ENCODE results near the gene MYZAP.
A peak's percentile ranks its signal among the peaks of the same experiment; 100 is the strongest.

Gene MYZAP

GRCh38 chr15:57631386-57632110 is 39.8 kb downstream of the MYZAP start:
- H3K9me3 ChIP-seq (ENCODE audit: control insufficient read depth, low read length), result no peaks in the 10 kb centered on the region
- H3K4me3 ChIP-seq (ENCODE audit: low read length), result no peak overlapping the region
- H3K4me1 ChIP-seq (ENCODE audit: control insufficient read depth, insufficient read depth, low read length), result no peaks in the 10 kb centered on the region
- DNase-seq (ENCODE audit: low read depth), result no peak
- H3K9ac ChIP-seq (ENCODE audit: low read length), result no peak overlapping the region
- no peaks in the 10 kb centered on the region for H3K27me3 ChIP-seq (replicated peaks; ENCODE audit: control insufficient read depth, insufficient read depth, low read length)
- peaks cover 38% of the 10 kb centered on the region for H3K36me3 ChIP-seq (ENCODE audit: control insufficient read depth, insufficient read depth, low read length, severe bottlenecking)

DNA sequence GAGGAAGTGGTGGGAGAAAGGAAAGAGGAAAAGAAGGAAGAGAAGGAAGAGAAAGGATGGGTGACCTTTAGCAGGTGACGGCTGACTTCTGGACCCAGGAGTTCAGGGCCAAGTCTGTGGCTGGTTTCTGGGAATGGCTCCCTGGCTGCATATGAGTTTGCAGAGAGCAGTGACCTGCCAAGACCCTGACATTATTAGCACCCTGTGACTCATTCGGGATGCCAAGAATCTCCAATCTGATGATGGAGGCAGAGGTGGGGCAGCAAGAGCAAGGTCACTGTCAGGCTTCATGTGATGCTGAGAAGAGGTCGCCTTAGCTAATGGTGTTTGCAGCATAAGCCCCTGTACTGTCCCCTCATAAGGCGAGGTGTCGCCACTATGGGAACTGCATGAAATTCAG is 42.6 kb downstream of the MYZAP start:
- Histone ChIP-seq H3K9ac (ENCODE audit: low read length) (no peak overlapping the region), H3K27me3 (replicated peaks; ENCODE audit: control insufficient read depth, insufficient read depth, low read length) (no peaks in the 10 kb centered on the region), H3K4me3 (ENCODE audit: low read length) (no peak overlapping the region), H3K4me1 (ENCODE audit: control insufficient read depth, insufficient read depth, low read length) (no peaks in the 10 kb centered on the region), H3K9me3 (ENCODE audit: control insufficient read depth, low read length) (no peaks in the 10 kb centered on the region), H3K36me3 (ENCODE audit: control insufficient read depth, insufficient read depth, low read length, severe bottlenecking) (peaks cover 52% of the 10 kb centered on the region)
- no peak for DNase-seq (ENCODE audit: low read depth)

DNA sequence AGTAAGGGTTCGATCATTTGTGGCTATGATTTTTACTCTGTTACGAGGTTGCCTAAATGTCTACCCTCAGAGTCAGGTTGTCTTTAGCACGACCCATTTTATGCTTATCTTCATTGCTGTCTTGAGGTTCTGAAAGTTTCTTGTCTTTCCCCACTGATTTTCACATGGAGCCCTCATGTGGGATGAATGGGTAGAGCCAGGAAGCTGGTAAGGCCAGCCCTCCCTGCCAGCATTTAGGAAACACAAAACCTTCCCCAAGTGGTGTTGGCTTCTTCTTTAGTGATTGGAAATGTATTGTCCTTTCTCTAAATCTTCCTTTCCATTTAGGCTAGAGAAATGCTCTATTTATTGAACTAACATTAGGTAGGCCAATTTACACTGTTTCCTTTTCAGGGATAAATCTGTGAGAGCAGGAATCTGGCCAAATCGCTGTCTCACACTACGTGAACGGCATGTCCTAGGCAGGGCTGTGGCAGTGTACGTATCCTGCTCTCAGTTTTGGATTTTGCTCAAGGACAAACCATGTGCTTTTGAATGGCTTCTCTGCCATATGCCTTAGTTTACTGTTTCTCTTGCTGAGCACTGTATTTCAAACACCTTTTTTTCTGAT is 43.7 kb downstream of the MYZAP start:
- H3K4me1 ChIP-seq (ENCODE audit: control insufficient read depth, insufficient read depth, low read length), result no peaks in the 10 kb centered on the region
- DNase-seq (ENCODE audit: low read depth), result no peak
- no peaks in the 10 kb centered on the region for H3K27me3 ChIP-seq (replicated peaks; ENCODE audit: control insufficient read depth, insufficient read depth, low read length)

DNA sequence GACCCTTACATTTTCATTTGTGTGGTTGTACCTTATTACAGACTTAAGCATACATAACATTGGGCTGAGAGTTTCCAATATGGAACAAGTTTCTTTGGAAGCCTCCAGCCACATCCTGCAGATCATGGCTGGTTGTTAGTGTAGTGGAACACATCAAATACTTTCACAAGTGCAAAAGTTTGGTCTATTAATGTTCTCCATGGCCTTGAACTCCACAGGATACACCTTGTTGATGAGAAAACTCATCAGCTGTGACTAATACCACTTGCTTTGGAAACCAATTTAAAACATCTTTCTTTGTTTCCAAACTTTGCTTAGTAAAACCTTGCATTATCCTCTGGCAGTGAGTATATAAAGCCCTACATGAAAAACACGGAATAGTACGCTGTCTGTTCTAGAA is 46.1 kb downstream of the MYZAP start:
- Histone ChIP-seq H3K27me3 (replicated peaks; ENCODE audit: control insufficient read depth, insufficient read depth, low read length) (no peaks in the 10 kb centered on the region), H3K9ac (ENCODE audit: low read length) (no peak overlapping the region), H3K4me3 (ENCODE audit: low read length) (no peak overlapping the region), H3K36me3 (ENCODE audit: control insufficient read depth, insufficient read depth, low read length, severe bottlenecking) (peaks cover 51% of the 10 kb centered on the region), H3K9me3 (ENCODE audit: control insufficient read depth, low read length) (no peaks in the 10 kb centered on the region), H3K4me1 (ENCODE audit: control insufficient read depth, insufficient read depth, low read length) (no peaks in the 10 kb centered on the region)
- DNase-seq (ENCODE audit: low read depth), result no peak

More for the DNA sequence above, 43.7 kb downstream of the MYZAP start:
- H3K9ac ChIP-seq (ENCODE audit: low read length), result no peak overlapping the region
- H3K36me3 ChIP-seq (ENCODE audit: control insufficient read depth, insufficient read depth, low read length, severe bottlenecking), result peaks cover 55% of the 10 kb centered on the region
- H3K9me3 ChIP-seq (ENCODE audit: control insufficient read depth, low read length), result no peaks in the 10 kb centered on the region
- no peak overlapping the region for H3K4me3 ChIP-seq (ENCODE audit: low read length)

- Histone ChIP-seq H3K4me1 (ENCODE audit: control insufficient read depth, insufficient read depth, low read length) (no peaks in the 10 kb centered on the region), H3K36me3 (ENCODE audit: control insufficient read depth, insufficient read depth, low read length, severe bottlenecking) (peaks cover 40% of the 10 kb centered on the region), H3K9me3 (ENCODE audit: control insufficient read depth, low read length) (no peaks in the 10 kb centered on the region), H3K4me3 (ENCODE audit: low read length) (no peak overlapping the region), H3K9ac (ENCODE audit: low read length) (no peak overlapping the region), H3K27me3 (replicated peaks; ENCODE audit: control insufficient read depth, insufficient read depth, low read length) (no peaks in the 10 kb centered on the region)
- DNase-seq (ENCODE audit: low read depth), result no peak
Observed at GRCh38 chr15:57639306-57639705, 47.6 kb downstream of the MYZAP start.

DNA sequence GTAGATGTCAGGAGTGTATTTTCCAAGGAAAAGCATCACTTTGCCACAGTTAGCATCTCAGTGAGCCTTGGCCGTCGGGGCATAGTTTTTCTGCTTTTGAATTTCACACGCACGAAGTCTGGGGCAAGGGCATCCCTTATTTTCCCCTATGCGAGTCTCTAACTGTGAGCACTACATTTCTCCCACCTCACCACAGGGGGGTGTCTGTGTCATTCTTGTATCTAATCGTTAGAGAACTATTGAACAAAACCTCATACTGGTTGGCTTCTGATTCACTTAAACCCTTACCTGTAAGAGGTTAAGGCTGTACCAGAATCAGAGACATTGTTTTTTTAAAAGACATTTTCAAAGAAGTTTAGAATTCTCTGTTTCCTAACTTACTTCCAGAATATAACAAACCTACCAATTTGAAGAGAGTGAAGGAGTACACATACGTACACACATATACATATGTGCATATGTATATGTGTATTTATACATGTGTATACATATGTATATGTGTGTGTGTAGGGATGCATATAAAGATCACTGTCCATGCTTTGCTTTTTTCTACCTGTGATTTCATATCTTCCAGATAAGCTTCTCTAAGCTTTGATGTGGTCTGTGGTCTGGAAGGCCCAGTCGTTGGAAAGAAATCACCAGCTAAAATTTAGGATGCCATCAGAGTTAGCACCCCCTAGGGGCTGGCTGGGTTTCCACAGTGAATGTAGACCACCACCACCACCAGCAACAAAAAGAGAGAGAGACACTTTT is 49.4 kb downstream of the MYZAP start:
- H3K9me3 ChIP-seq (ENCODE audit: control insufficient read depth, low read length), result no peaks in the 10 kb centered on the region
- H3K36me3 ChIP-seq (ENCODE audit: control insufficient read depth, insufficient read depth, low read length, severe bottlenecking), result peaks cover 37% of the 10 kb centered on the region
- peak; percentile 68 for DNase-seq (ENCODE audit: low read depth)
- no peaks in the 10 kb centered on the region for H3K27me3 ChIP-seq (replicated peaks; ENCODE audit: control insufficient read depth, insufficient read depth, low read length)
- H3K4me1 ChIP-seq (ENCODE audit: control insufficient read depth, insufficient read depth, low read length), result no peaks in the 10 kb centered on the region
- H3K4me3 ChIP-seq (ENCODE audit: low read length), result no peak overlapping the region
- no peak overlapping the region for H3K9ac ChIP-seq (ENCODE audit: low read length)

DNA sequence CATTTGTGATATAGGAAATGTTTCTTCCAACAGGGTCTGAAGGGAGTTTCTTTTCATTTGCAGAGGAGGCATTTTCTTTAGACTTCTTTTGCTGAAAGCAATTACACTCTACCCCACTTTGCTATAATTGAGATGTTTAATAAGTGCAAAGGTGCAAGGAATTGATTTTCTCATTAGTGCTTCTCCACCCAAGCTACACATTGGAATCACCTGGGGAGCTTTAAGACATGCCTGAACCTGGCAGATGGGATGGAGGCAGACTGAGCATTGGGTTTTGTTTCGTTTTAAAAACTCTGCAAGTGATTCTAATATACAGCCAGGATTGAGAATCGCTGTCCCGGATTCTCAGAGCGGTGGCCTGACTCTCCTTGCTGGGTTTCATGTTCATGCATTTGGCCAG is 52.1 kb downstream of the MYZAP start:
- Histone ChIP-seq H3K36me3 (ENCODE audit: control insufficient read depth, insufficient read depth, low read length, severe bottlenecking) (peaks cover 27% of the 10 kb centered on the region), H3K4me1 (ENCODE audit: control insufficient read depth, insufficient read depth, low read length) (peaks cover 6% of the 10 kb centered on the region), H3K4me3 (ENCODE audit: low read length) (no peak overlapping the region), H3K9ac (ENCODE audit: low read length) (no peak overlapping the region), H3K9me3 (ENCODE audit: control insufficient read depth, low read length) (no peaks in the 10 kb centered on the region), H3K27me3 (replicated peaks; ENCODE audit: control insufficient read depth, insufficient read depth, low read length) (no peaks in the 10 kb centered on the region)
- no peak for DNase-seq (ENCODE audit: low read depth)

DNA sequence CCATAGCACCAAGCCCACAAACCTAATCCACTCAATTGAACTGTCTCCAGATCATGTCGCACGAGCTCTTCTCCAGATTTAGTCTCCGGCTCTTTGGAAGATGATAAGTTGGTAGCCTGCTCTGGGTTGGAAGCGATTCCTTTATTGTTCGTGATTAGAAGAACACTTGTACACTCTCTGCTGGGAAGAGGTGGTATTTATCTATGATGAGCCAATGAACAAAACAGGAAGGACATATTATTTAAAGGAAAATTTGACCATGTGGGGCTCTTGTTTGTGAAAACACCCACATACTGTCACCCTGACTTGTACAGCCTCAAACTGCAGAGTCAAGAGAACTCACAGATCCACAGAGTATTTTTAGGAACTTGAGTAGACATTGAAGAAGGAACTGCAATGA is 54.4 kb downstream of the MYZAP start:
- Histone ChIP-seq H3K9me3 (ENCODE audit: control insufficient read depth, low read length) (no peaks in the 10 kb centered on the region), H3K4me1 (ENCODE audit: control insufficient read depth, insufficient read depth, low read length) (peaks cover 13% of the 10 kb centered on the region)

DNA sequence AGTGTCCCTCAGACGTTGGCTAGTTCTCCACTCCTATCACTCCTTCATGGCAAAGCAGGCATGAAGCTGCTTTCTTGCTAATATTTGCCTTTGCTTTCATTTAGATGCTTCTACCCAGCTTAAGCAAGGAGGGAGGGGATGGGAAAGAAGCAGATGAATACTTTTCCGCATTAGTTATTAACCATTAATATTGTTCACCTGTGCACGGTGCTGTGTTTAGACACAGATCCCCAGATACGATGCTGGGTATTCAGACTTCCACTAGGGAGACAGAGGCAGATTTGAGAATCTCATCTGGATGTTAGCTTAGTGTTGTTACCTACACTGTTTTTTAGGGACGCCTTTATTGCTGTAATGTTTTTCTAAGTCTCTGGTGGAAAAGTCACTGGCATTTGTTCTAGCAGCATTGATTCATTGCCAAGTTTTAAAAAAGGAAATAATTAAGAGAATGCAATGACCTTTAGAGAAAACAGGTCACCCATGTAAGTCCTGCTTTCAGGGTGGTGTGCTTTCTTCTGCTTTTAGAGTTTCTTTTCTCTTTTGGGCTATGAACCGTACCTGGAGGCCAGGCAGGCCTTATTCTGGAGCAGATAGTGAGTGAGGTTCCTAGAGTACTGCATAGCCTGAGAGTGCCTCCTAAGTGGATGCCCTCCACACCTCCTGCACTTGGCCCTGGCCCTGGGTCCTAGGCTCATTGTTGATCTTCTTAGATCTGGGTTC is 55.5 kb downstream of the MYZAP start:
- Histone ChIP-seq H3K9ac (ENCODE audit: low read length) (no peak overlapping the region), H3K4me1 (ENCODE audit: control insufficient read depth, insufficient read depth, low read length) (peaks cover 19% of the 10 kb centered on the region), H3K27me3 (replicated peaks; ENCODE audit: control insufficient read depth, insufficient read depth, low read length) (no peaks in the 10 kb centered on the region), H3K36me3 (ENCODE audit: control insufficient read depth, insufficient read depth, low read length, severe bottlenecking) (peaks cover 10% of the 10 kb centered on the region), H3K9me3 (ENCODE audit: control insufficient read depth, low read length) (no peaks in the 10 kb centered on the region), H3K4me3 (ENCODE audit: low read length) (no peak overlapping the region)
- no peak for DNase-seq (ENCODE audit: low read depth)

More for the DNA sequence above, 54.4 kb downstream of the MYZAP start:
- Histone ChIP-seq H3K4me3 (ENCODE audit: low read length) (no peak overlapping the region), H3K36me3 (ENCODE audit: control insufficient read depth, insufficient read depth, low read length, severe bottlenecking) (peaks cover 16% of the 10 kb centered on the region), H3K27me3 (replicated peaks; ENCODE audit: control insufficient read depth, insufficient read depth, low read length) (no peaks in the 10 kb centered on the region), H3K9ac (ENCODE audit: low read length) (no peak overlapping the region)
- DNase-seq (ENCODE audit: low read depth), result no peak

DNA sequence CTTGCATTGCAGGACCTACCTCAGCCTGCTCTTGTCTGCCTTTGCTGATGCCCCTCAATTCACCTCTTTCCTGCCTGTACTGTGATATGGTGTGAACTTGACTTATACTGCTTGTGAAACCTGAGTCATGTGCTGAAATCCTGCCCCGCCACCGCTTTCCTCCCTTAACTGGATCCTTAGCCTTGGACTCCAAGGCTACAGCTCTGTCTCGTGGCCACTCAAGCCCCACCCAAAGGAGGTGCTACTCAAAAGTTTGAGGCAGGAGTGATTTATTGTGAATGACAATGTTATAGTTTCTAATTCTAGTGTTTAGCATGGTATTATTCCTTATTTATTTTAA is 56.1 kb downstream of the MYZAP start:
- peaks cover 19% of the 10 kb centered on the region for H3K4me1 ChIP-seq (ENCODE audit: control insufficient read depth, insufficient read depth, low read length)
- no peak overlapping the region for H3K4me3 ChIP-seq (ENCODE audit: low read length)
- no peaks in the 10 kb centered on the region for H3K27me3 ChIP-seq (replicated peaks; ENCODE audit: control insufficient read depth, insufficient read depth, low read length)
- no peak overlapping the region for H3K9ac ChIP-seq (ENCODE audit: low read length)
- peaks cover 7% of the 10 kb centered on the region for H3K36me3 ChIP-seq (ENCODE audit: control insufficient read depth, insufficient read depth, low read length, severe bottlenecking)
- no peak for DNase-seq (ENCODE audit: low read depth)
- no peaks in the 10 kb centered on the region for H3K9me3 ChIP-seq (ENCODE audit: control insufficient read depth, low read length)

DNA sequence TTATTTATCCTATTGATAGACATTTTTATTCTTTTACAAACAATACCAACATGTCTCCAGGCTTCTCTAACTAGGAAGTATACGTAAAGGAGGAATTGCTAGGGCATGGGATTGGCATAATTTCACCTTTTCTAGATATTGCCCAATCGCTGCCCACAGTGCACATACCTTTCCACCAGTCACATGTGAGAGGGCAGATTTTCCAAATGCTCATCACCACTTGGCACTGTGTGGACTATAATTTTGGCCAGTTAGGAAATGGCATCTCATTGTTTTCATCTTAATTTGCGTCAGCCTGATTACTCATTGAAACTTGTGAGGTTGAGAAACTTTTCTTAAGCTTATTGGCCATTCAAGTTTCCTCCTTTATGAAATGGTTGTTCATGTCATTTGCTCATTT is 57.4 kb downstream of the MYZAP start:
- no peaks in the 10 kb centered on the region for H3K9me3 ChIP-seq (ENCODE audit: control insufficient read depth, low read length)
- H3K36me3 ChIP-seq (ENCODE audit: control insufficient read depth, insufficient read depth, low read length, severe bottlenecking), result peaks cover 7% of the 10 kb centered on the region
- H3K4me1 ChIP-seq (ENCODE audit: control insufficient read depth, insufficient read depth, low read length), result peaks cover 22% of the 10 kb centered on the region
- H3K9ac ChIP-seq (ENCODE audit: low read length), result no peak overlapping the region
- peak; percentile 15 for DNase-seq (ENCODE audit: low read depth)
- no peak overlapping the region for H3K4me3 ChIP-seq (ENCODE audit: low read length)
- no peaks in the 10 kb centered on the region for H3K27me3 ChIP-seq (replicated peaks; ENCODE audit: control insufficient read depth, insufficient read depth, low read length)

Data from adipocyte (in vitro differentiated cells).